Uterus (tissue), 2 donors: Measurements from ENCODE around the gene LRRC55.

Source experiments
- CTCF ChIP-seq, 4 experiments: fragments of 200-600 bp in 2 of 4; fragments of 450-650 bp in 2 of 4; sonication (generic) in 2 of 4; IDR thresholded peaks; one replicate each; pipeline ENCODE4 v1.5.1; 2016 to 2019; ENCODE audit warnings: antibody characterized with exemption in 4 of 4, mild to moderate bottlenecking in 2 of 4, moderate library complexity in 1 of 4
- POLR2A ChIP-seq, 2 donors: fragments of 450-650 bp; IDR thresholded peaks; one replicate each; pipeline ENCODE4 v1.6.1; 2016; ENCODE audit warnings: antibody characterized with exemption in 2 of 2, mild to moderate bottlenecking in 1 of 2, moderate library complexity in 1 of 2

GRCh38 chr11:57228600-57228999, 46.8 kb downstream of the LRRC55 start:
- TF ChIP-seq CTCF (IDR thresholded peaks at IDR 0.05) (no peak), POLR2A (IDR thresholded peaks at IDR 0.05) (no peak)
